T-cell (primary cell): ENCODE measurements around the gene PLS1. TPM values are rescaled to one million over a fixed set of nuclear protein-coding genes. Genes with fewer than 3 reads are reported as not detected.

Source experiments
- ATAC-seq, 4 experiments: fragments of 200-7000 bp in 3 of 4; fragments of 150-1000 bp in 1 of 4; cut with Tn5 transposase; replicated peaks in 1 of 4; 1 replicate in 3 of 4; 2 replicates in 1 of 4; pipeline ENCODE4 v1.10.0; 2021; ENCODE audit warnings: moderate library complexity in 3 of 4, mild to moderate bottlenecking in 2 of 4, moderate number of reproducible peaks in 1 of 4
- CTCF ChIA-PET, 2 donors: fragments of 300-600 bp; sonication (Branson Sonifier 250); formaldehyde crosslinking; loops; one replicate each; lab custom pipeline; 2022; ENCODE audit warnings: antibody characterized with exemption in 2 of 2; lab: Charles Lee
- POLR2A ChIA-PET, 2 donors: fragments of 300-600 bp; sonication (Branson Sonifier 250); formaldehyde crosslinking; loops; one replicate each; lab custom pipeline; 2022; ENCODE audit warnings: antibody characterized with exemption in 2 of 2; lab: Charles Lee
- DNase-seq, 35 experiments: peaks; one replicate each; pipeline versions ENCODE4 v3.0.0 to v3.0.0-alpha.2; 2013 to 2023
- H3K27ac ChIP-seq: one replicate; pipeline ENCODE4 v1.5.1; 2013; ENCODE audit warnings: low read length
- H3K27me3 ChIP-seq, 2 experiments: replicated peaks in 1 of 2; 1 replicate in 1 of 2; 2 replicates in 1 of 2; pipeline versions ENCODE4 v1.6.1 to v1.7.0; 2013; ENCODE audit warnings: low read length in 1 of 2, mixed read lengths in 1 of 2; ENCODE audit not compliant: control insufficient read depth in 2 of 2, insufficient read depth in 2 of 2; ENCODE audit errors: extremely low read depth in 1 of 2
- H3K36me3 ChIP-seq, 2 donors: 1 replicate in 1 of 2; 2 replicates in 1 of 2; pipeline versions ENCODE4 v1.6.1 to v1.7.0; 2013; ENCODE audit warnings: low read length in 1 of 2; ENCODE audit not compliant: control insufficient read depth in 2 of 2, insufficient read depth in 1 of 2; ENCODE audit errors: extremely low read depth in 1 of 2
- H3K4me1 ChIP-seq, 2 experiments: 1 replicate in 1 of 2; 2 replicates in 1 of 2; pipeline versions ENCODE4 v1.6.1 to v1.7.0; 2013; ENCODE audit warnings: low read length in 2 of 2, mixed read lengths in 1 of 2; ENCODE audit not compliant: insufficient read depth in 2 of 2, control insufficient read depth in 1 of 2; ENCODE audit errors: extremely low read depth in 1 of 2
- H3K4me3 ChIP-seq, 2 donors: 1 replicate in 1 of 2; 2 replicates in 1 of 2; pipeline versions ENCODE4 v1.5.1 to v1.7.0; 2013; ENCODE audit warnings: mild to moderate bottlenecking in 2 of 2, low read length in 1 of 2, moderate library complexity in 1 of 2; ENCODE audit not compliant: control insufficient read depth in 1 of 2; ENCODE audit errors: extremely low read depth in 1 of 2
- H3K9me3 ChIP-seq: 2 replicates; pipeline ENCODE4 v1.7.0; 2013
- H3K27ac Mint-ChIP-seq, 2 donors: one replicate each; pipeline ENCODE4 v1.8.0; 2020 to 2021; ENCODE audit warnings: mild to moderate bottlenecking in 2 of 2, mixed read lengths in 2 of 2
- H3K27me3 Mint-ChIP-seq, 2 donors: one replicate each; pipeline ENCODE4 v1.8.0; 2021 to 2022; ENCODE audit warnings: mixed read lengths in 2 of 2
- H3K36me3 Mint-ChIP-seq: one replicate; pipeline ENCODE4 v1.8.0; 2021; ENCODE audit warnings: mixed read lengths
- H3K4me1 Mint-ChIP-seq, 3 donors: one replicate each; pipeline ENCODE4 v1.8.0; 2020 to 2022; ENCODE audit warnings: mixed read lengths in 3 of 3, mild to moderate bottlenecking in 1 of 3
- H3K4me3 Mint-ChIP-seq, 3 donors: one replicate each; pipeline ENCODE4 v1.8.0; 2020 to 2022; ENCODE audit warnings: mild to moderate bottlenecking in 3 of 3, mixed read lengths in 3 of 3, moderate library complexity in 3 of 3
- H3K9me3 Mint-ChIP-seq, 3 donors: one replicate each; pipeline ENCODE4 v1.8.0; 2020 to 2022; ENCODE audit warnings: mixed read lengths in 3 of 3
- WGBS: methylation state at CpG from one replicate; pipeline ENCODE4 v1.1.5; 2013; ENCODE audit warnings: missing lambda C conversion rate; ENCODE audit not compliant: insufficient coverage; 5-methylcytosine and 5-hydroxymethylcytosine counted together
- total RNA-seq, 35 experiments: library from RNA in 6 of 35; stranded (reverse) in 6 of 35; fragments of 120-200 nt in 1 of 35; gene quantifications; one replicate each; pipeline versions ENCODE4 v1.2.1 to v1.2.4 and lab custom pipeline; 2013 to 2026

Gene PLS1
- total RNA-seq, 5 donors from 2014 or later (not counting 1 experiment from before 2014, with no cell fraction given), result 0.84 to 3.6 (median 1.8) TPM

- no peaks in the 10 kb centered on the region for H3K36me3 ChIP-seq
- H3K4me1 ChIP-seq, result no peaks in the 10 kb centered on the region
- H3K9me3 Mint-ChIP-seq, result no peaks in the 10 kb centered on the region
- WGBS, result no CpG with 5 or more reads among the region's 6 CpGs
- no peaks in the 10 kb centered on the region for H3K27me3 Mint-ChIP-seq
- H3K27me3 ChIP-seq, result no peaks in the 10 kb centered on the region
- no peaks in the 10 kb centered on the region for H3K4me1 Mint-ChIP-seq
- no peaks in the 10 kb centered on the region for H3K9me3 ChIP-seq
- no peak overlapping the region for H3K27ac ChIP-seq
- CTCF ChIA-PET, result no interaction called here
- H3K27ac Mint-ChIP-seq, result no peak overlapping the region
- H3K4me3 Mint-ChIP-seq, result no peak overlapping the region
- POLR2A ChIA-PET, result interaction anchor here in 1 of 2 donors (0.5 kb wide), 1 partner anchor 14 kb away, joined by 3 read pairs; no protein-coding TSS in a partner anchor
- H3K36me3 Mint-ChIP-seq, result no peaks in the 10 kb centered on the region
- ATAC-seq (no peak), DNase-seq (no peak)
- H3K4me3 ChIP-seq, result no peak overlapping the region
Observed at GRCh38 chr3:142636664-142637063, 40.5 kb downstream of the PLS1 start.

- no peaks in the 10 kb centered on the region for H3K27me3 ChIP-seq
- ATAC-seq (no peak), DNase-seq (no peak)
- CTCF ChIA-PET, result interaction anchor here in 1 of 2 donors (0.6 kb wide), 1 partner anchor 409 kb away, joined by 3 read pairs; no protein-coding TSS in a partner anchor
- no peak overlapping the region for H3K4me3 ChIP-seq
- Mint-ChIP-seq H3K27me3 (no peaks in the 10 kb centered on the region), H3K4me3 (no peak overlapping the region), H3K36me3 (no peaks in the 10 kb centered on the region), H3K27ac (no peak overlapping the region), H3K4me1 (no peaks in the 10 kb centered on the region), H3K9me3 (no peaks in the 10 kb centered on the region)
- WGBS, result 33% methylated on average over 1 of the region's 2 CpGs
- no peaks in the 10 kb centered on the region for H3K36me3 ChIP-seq
- H3K9me3 ChIP-seq, result no peaks in the 10 kb centered on the region
- H3K4me1 ChIP-seq, result no peaks in the 10 kb centered on the region
- POLR2A ChIA-PET, result no interaction called here
- H3K27ac ChIP-seq, result no peak overlapping the region
Observed at GRCh38 chr3:142638291-142638690, 42.1 kb downstream of the PLS1 start.

- Mint-ChIP-seq H3K4me1 (no peaks in the 10 kb centered on the region), H3K36me3 (no peaks in the 10 kb centered on the region), H3K27me3 (no peaks in the 10 kb centered on the region), H3K9me3 (no peaks in the 10 kb centered on the region), H3K4me3 (no peak overlapping the region), H3K27ac (no peak overlapping the region)
- no peaks in the 10 kb centered on the region for H3K36me3 ChIP-seq
- no peak for ATAC-seq
- 69% methylated on average over 3 of the region's 3 CpGs for WGBS
- H3K9me3 ChIP-seq, result no peaks in the 10 kb centered on the region
- no peak overlapping the region for H3K4me3 ChIP-seq
- H3K27ac ChIP-seq, result no peak overlapping the region
- H3K4me1 ChIP-seq, result no peaks in the 10 kb centered on the region
- H3K27me3 ChIP-seq, result no peaks in the 10 kb centered on the region
- ChIA-PET POLR2A (no interaction called here), CTCF (no interaction called here)
- DNase-seq, result no peak
Observed at GRCh38 chr3:142641504-142641903, 45.3 kb downstream of the PLS1 start.

- Histone ChIP-seq H3K4me1 (no peaks in the 10 kb centered on the region), H3K36me3 (no peaks in the 10 kb centered on the region), H3K4me3 (no peak overlapping the region), H3K9me3 (no peaks in the 10 kb centered on the region), H3K27me3 (no peaks in the 10 kb centered on the region), H3K27ac (no peak overlapping the region)
- H3K27ac Mint-ChIP-seq, result no peak overlapping the region
- ATAC-seq (no peak), DNase-seq (no peak)
- no peaks in the 10 kb centered on the region for H3K9me3 Mint-ChIP-seq
- no peaks in the 10 kb centered on the region for H3K36me3 Mint-ChIP-seq
- CTCF ChIA-PET, result interaction anchor here (0.5 to 0.7 kb wide), 2 partner anchors 9 to 12 kb away, joined by 5 to 6 read pairs; no protein-coding TSS in a partner anchor
- H3K4me1 Mint-ChIP-seq, result no peaks in the 10 kb centered on the region
- H3K27me3 Mint-ChIP-seq, result no peaks in the 10 kb centered on the region
- H3K4me3 Mint-ChIP-seq, result no peak overlapping the region
- POLR2A ChIA-PET, result no interaction called here
Observed at GRCh38 chr3:142642956-142643355, 46.8 kb downstream of the PLS1 start.

- DNase-seq, result no peak
- POLR2A ChIA-PET, result no interaction called here
- Mint-ChIP-seq H3K4me1 (no peaks in the 10 kb centered on the region), H3K9me3 (no peaks in the 10 kb centered on the region), H3K36me3 (no peaks in the 10 kb centered on the region), H3K4me3 (no peak overlapping the region), H3K27me3 (no peaks in the 10 kb centered on the region), H3K27ac (no peak overlapping the region)
- H3K27me3 ChIP-seq, result no peaks in the 10 kb centered on the region
- H3K4me1 ChIP-seq, result no peaks in the 10 kb centered on the region
- 100% methylated on average over 3 of the region's 6 CpGs for WGBS
- no peak overlapping the region for H3K4me3 ChIP-seq
- no peaks in the 10 kb centered on the region for H3K36me3 ChIP-seq
- ATAC-seq, result no peak
- H3K27ac ChIP-seq, result no peak overlapping the region
- H3K9me3 ChIP-seq, result no peaks in the 10 kb centered on the region
- CTCF ChIA-PET, result no interaction called here
Observed at GRCh38 chr3:142644502-142644901, 48.3 kb downstream of the PLS1 start.

- CTCF ChIA-PET, result interaction anchor here in 1 of 2 donors (0.5 to 0.7 kb wide), 2 partner anchors 17 to 20 kb away, joined by 3 to 4 read pairs; no protein-coding TSS in a partner anchor
- H3K4me3 ChIP-seq, result no peak overlapping the region
- H3K27ac ChIP-seq, result no peak overlapping the region
- H3K9me3 ChIP-seq, result no peaks in the 10 kb centered on the region
- no peaks in the 10 kb centered on the region for H3K27me3 ChIP-seq
- H3K4me1 Mint-ChIP-seq, result no peaks in the 10 kb centered on the region
- H3K4me3 Mint-ChIP-seq, result no peak overlapping the region
- ATAC-seq (no peak), DNase-seq (no peak)
- no peaks in the 10 kb centered on the region for H3K36me3 Mint-ChIP-seq
- POLR2A ChIA-PET, result no interaction called here
- 71% methylated on average over 1 of the region's 2 CpGs for WGBS
- no peaks in the 10 kb centered on the region for H3K36me3 ChIP-seq
- no peaks in the 10 kb centered on the region for H3K9me3 Mint-ChIP-seq
- H3K4me1 ChIP-seq, result no peaks in the 10 kb centered on the region
- no peak overlapping the region for H3K27ac Mint-ChIP-seq
- peaks cover 0 to under 1% of the 10 kb centered on the region in 2 donors for H3K27me3 Mint-ChIP-seq
Observed at GRCh38 chr3:142645236-142645793, 49.1 kb downstream of the PLS1 start.
